H1 (cell line): Measurements from ENCODE around the gene UGT1A6. TPM values are rescaled to one million over a fixed set of nuclear protein-coding genes. Genes with fewer than 3 reads are reported as not detected.
A peak's percentile ranks its signal among the peaks of the same experiment; 100 is the strongest.

Source experiments
- CBX8 ChIP-seq: fragments of 300-800, 300-1000 bp; sonication (generic); IDR thresholded peaks from 2 replicates; pipeline ENCODE4 v1.7.1; 2016; ENCODE audit warnings: low read depth, low read length, borderline replicate concordance
- PHF8 ChIP-seq: fragments of 200-600 bp; sonication (generic); conservative IDR thresholded peaks from 2 replicates; pipeline ENCODE4 v1.7.1; 2012; ENCODE audit warnings: low read depth, mild to moderate bottlenecking, inconsistent platforms, low read length, moderate library complexity
- SIX5 ChIP-seq: IDR thresholded peaks from 2 replicates; pipeline ENCODE4 v1.6.1; 2011; ENCODE audit warnings: mild to moderate bottlenecking, low read depth, low read length
- polyA plus RNA-seq, 7 experiments: library from polyadenylated mRNA; depleted of rRNA in 3 of 7; stranded (reverse) in 5 of 7; unstranded in 2 of 7; fragments of >200 nt in 5 of 7; fragments of 200-250 nt in 2 of 7; gene quantifications; 1 replicate in 5 of 7; 2 replicates in 1 of 7; 4 replicates in 1 of 7; pipeline versions ENCODE4 v1.2.1 to v1.2.3, GENCODE V29; 2011 to 2013; ENCODE audit warnings: missing spikeins in 2 of 7, mixed read lengths in 2 of 7
- total RNA-seq: library from RNA; stranded (reverse); fragmentation: NEBNext Ultra II Directional; extraction: Animal tissue kit (Norgen Biotek cat#: 25700); gene quantifications from 2 replicates; pipeline ENCODE4 v1.2.1, GENCODE V29; 2021
- TF ChIP-seq, protein P1 (sequence below): fragments of 300-600 bp; sonication (generic); IDR thresholded peaks from 2 replicates; pipeline ENCODE4 v1.7.1; 2012; ENCODE audit warnings: low read length, moderate library complexity, mild to moderate bottlenecking, inconsistent platforms; ENCODE audit not compliant: insufficient replicate concordance
- TF ChIP-seq, protein P2 (sequence below), 3 experiments: IDR thresholded peaks; 1 replicate in 2 of 3; 2 replicates in 1 of 3; pipeline versions ENCODE4 v1.5.1 to v1.6.1; 2011; ENCODE audit warnings: low read length in 3 of 3, mild to moderate bottlenecking in 3 of 3, inconsistent platforms in 2 of 3, low read depth in 1 of 3, moderate library complexity in 1 of 3; ENCODE audit not compliant: insufficient read depth in 1 of 3; ENCODE audit errors: control extremely low read depth in 1 of 3

UGT1A6 gene
- total and polyA plus RNA-seq, 2 of the 8 experiments (the other 6 are each of a cell fraction or from before 2014, with no cell fraction given), result not detected

- TF ChIP-seq, protein P1, sequence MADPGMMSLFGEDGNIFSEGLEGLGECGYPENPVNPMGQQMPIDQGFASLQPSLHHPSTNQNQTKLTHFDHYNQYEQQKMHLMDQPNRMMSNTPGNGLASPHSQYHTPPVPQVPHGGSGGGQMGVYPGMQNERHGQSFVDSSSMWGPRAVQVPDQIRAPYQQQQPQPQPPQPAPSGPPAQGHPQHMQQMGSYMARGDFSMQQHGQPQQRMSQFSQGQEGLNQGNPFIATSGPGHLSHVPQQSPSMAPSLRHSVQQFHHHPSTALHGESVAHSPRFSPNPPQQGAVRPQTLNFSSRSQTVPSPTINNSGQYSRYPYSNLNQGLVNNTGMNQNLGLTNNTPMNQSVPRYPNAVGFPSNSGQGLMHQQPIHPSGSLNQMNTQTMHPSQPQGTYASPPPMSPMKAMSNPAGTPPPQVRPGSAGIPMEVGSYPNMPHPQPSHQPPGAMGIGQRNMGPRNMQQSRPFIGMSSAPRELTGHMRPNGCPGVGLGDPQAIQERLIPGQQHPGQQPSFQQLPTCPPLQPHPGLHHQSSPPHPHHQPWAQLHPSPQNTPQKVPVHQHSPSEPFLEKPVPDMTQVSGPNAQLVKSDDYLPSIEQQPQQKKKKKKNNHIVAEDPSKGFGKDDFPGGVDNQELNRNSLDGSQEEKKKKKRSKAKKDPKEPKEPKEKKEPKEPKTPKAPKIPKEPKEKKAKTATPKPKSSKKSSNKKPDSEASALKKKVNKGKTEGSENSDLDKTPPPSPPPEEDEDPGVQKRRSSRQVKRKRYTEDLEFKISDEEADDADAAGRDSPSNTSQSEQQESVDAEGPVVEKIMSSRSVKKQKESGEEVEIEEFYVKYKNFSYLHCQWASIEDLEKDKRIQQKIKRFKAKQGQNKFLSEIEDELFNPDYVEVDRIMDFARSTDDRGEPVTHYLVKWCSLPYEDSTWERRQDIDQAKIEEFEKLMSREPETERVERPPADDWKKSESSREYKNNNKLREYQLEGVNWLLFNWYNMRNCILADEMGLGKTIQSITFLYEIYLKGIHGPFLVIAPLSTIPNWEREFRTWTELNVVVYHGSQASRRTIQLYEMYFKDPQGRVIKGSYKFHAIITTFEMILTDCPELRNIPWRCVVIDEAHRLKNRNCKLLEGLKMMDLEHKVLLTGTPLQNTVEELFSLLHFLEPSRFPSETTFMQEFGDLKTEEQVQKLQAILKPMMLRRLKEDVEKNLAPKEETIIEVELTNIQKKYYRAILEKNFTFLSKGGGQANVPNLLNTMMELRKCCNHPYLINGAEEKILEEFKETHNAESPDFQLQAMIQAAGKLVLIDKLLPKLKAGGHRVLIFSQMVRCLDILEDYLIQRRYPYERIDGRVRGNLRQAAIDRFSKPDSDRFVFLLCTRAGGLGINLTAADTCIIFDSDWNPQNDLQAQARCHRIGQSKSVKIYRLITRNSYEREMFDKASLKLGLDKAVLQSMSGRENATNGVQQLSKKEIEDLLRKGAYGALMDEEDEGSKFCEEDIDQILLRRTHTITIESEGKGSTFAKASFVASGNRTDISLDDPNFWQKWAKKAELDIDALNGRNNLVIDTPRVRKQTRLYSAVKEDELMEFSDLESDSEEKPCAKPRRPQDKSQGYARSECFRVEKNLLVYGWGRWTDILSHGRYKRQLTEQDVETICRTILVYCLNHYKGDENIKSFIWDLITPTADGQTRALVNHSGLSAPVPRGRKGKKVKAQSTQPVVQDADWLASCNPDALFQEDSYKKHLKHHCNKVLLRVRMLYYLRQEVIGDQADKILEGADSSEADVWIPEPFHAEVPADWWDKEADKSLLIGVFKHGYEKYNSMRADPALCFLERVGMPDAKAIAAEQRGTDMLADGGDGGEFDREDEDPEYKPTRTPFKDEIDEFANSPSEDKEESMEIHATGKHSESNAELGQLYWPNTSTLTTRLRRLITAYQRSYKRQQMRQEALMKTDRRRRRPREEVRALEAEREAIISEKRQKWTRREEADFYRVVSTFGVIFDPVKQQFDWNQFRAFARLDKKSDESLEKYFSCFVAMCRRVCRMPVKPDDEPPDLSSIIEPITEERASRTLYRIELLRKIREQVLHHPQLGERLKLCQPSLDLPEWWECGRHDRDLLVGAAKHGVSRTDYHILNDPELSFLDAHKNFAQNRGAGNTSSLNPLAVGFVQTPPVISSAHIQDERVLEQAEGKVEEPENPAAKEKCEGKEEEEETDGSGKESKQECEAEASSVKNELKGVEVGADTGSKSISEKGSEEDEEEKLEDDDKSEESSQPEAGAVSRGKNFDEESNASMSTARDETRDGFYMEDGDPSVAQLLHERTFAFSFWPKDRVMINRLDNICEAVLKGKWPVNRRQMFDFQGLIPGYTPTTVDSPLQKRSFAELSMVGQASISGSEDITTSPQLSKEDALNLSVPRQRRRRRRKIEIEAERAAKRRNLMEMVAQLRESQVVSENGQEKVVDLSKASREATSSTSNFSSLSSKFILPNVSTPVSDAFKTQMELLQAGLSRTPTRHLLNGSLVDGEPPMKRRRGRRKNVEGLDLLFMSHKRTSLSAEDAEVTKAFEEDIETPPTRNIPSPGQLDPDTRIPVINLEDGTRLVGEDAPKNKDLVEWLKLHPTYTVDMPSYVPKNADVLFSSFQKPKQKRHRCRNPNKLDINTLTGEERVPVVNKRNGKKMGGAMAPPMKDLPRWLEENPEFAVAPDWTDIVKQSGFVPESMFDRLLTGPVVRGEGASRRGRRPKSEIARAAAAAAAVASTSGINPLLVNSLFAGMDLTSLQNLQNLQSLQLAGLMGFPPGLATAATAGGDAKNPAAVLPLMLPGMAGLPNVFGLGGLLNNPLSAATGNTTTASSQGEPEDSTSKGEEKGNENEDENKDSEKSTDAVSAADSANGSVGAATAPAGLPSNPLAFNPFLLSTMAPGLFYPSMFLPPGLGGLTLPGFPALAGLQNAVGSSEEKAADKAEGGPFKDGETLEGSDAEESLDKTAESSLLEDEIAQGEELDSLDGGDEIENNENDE, result no peak
- TF ChIP-seq, protein P2, sequence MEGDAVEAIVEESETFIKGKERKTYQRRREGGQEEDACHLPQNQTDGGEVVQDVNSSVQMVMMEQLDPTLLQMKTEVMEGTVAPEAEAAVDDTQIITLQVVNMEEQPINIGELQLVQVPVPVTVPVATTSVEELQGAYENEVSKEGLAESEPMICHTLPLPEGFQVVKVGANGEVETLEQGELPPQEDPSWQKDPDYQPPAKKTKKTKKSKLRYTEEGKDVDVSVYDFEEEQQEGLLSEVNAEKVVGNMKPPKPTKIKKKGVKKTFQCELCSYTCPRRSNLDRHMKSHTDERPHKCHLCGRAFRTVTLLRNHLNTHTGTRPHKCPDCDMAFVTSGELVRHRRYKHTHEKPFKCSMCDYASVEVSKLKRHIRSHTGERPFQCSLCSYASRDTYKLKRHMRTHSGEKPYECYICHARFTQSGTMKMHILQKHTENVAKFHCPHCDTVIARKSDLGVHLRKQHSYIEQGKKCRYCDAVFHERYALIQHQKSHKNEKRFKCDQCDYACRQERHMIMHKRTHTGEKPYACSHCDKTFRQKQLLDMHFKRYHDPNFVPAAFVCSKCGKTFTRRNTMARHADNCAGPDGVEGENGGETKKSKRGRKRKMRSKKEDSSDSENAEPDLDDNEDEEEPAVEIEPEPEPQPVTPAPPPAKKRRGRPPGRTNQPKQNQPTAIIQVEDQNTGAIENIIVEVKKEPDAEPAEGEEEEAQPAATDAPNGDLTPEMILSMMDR (IDR thresholded peaks at IDR 0.05; ENCODE audit: control extremely low read depth in 1 of 3, insufficient read depth in 1 of 3, low read depth in 1 of 3, low read length in 3 of 3), result peak; percentile 44 to 62 (median 50)
- TF ChIP-seq CBX8, result no peak
- no peak for TF ChIP-seq PHF8
- no peak for TF ChIP-seq SIX5
Measured at GRCh38 chr2:233643128-233643527, 49.6 kb upstream of the UGT1A6 start (continued).
